HG03521 (cell line): ENCODE results near the gene C12orf42.
A peak's percentile ranks its signal among the peaks of the same experiment; 100 is the strongest.
"Not testable (repeated sequence)": the region's sequence is repeated elsewhere in the genome, so short reads cannot be mapped to it uniquely, and the experiment has no call there.

Experiments used
- ATAC-seq: cut with Tn5 transposase; IDR thresholded peaks from one replicate; pipeline ENCODE4 v1.9.1; 2021; ENCODE audit warnings: mild to moderate bottlenecking, moderate library complexity; ENCODE audit not compliant: unreplicated experiment

Gene C12orf42

GRCh38 chr12:103425674-103426073, 70.1 kb downstream of the C12orf42 start:
- not testable (repeated sequence) for ATAC-seq

- ATAC-seq, result not testable (repeated sequence)
Observed at GRCh38 chr12:103424849-103425586, 70.8 kb downstream of the C12orf42 start.

- ATAC-seq, result no peak
Observed at GRCh38 chr12:103423516-103423910, 72.3 kb downstream of the C12orf42 start.

GRCh38 chr12:103422746-103423515, 72.8 kb downstream of the C12orf42 start:
- ATAC-seq, result no peak

- ATAC-seq, result no peak
Observed at GRCh38 chr12:103422328-103422727, 73.4 kb downstream of the C12orf42 start.

- no peak for ATAC-seq
Observed at GRCh38 chr12:103421402-103421801, 74.4 kb downstream of the C12orf42 start.

- ATAC-seq, result no peak
Observed at GRCh38 chr12:103415681-103416080, 80.1 kb downstream of the C12orf42 start.

GRCh38 chr12:103401421-103401820, 94.3 kb downstream of the C12orf42 start:
- ATAC-seq, result no peak

- ATAC-seq, result no peak
Observed at GRCh38 chr12:103399986-103400385, 95.8 kb downstream of the C12orf42 start.

GRCh38 chr12:103397536-103397935, 98.2 kb downstream of the C12orf42 start:
- no peak for ATAC-seq

- peak; percentile 95 for ATAC-seq
Observed at GRCh38 chr12:103392722-103393121, 103.0 kb downstream of the C12orf42 start.

- ATAC-seq, result no peak
Observed at GRCh38 chr12:103391103-103391502, 104.7 kb downstream of the C12orf42 start.

- ATAC-seq, result no peak
Observed at GRCh38 chr12:103387385-103387784, 108.4 kb downstream of the C12orf42 start.

- ATAC-seq, result no peak
Observed at GRCh38 chr12:103386451-103386850, 109.3 kb downstream of the C12orf42 start.

GRCh38 chr12:103382736-103383346, 112.9 kb downstream of the C12orf42 start:
- ATAC-seq, result no peak

GRCh38 chr12:103382119-103382518, 113.6 kb downstream of the C12orf42 start:
- no peak for ATAC-seq

GRCh38 chr12:103379670-103380069, 116.1 kb downstream of the C12orf42 start:
- no peak for ATAC-seq

GRCh38 chr12:103373088-103373523, 122.7 kb downstream of the C12orf42 start:
- no peak for ATAC-seq

GRCh38 chr12:103369929-103370328, 125.8 kb downstream of the C12orf42 start:
- no peak for ATAC-seq

GRCh38 chr12:103368167-103368566, 127.6 kb downstream of the C12orf42 start:
- ATAC-seq, result no peak

GRCh38 chr12:103354403-103354802, 141.4 kb downstream of the C12orf42 start:
- no peak for ATAC-seq

GRCh38 chr12:103353913-103354312, 141.9 kb downstream of the C12orf42 start:
- ATAC-seq, result no peak
